ENCODE results near the gene MYH9.

- TF ChIP-seq POLR2A (IDR thresholded peaks at IDR 0.05), result no peak
- no peak for TF ChIP-seq CTCF (IDR thresholded peaks at IDR 0.05)
Measured at GRCh38 chr22:36339171-36340065, 48.3 kb downstream of the MYH9 start.

All from Peyer's patch (tissue), 4 donors.